Gastroesophageal sphincter (tissue), 4 donors: ENCODE results near the gene NDUFA12. TPM values are rescaled to one million over a fixed set of nuclear protein-coding genes. Genes with fewer than 3 reads are reported as not detected.
"Not testable (repeated sequence)": the region's sequence is repeated elsewhere in the genome, so short reads cannot be mapped to it uniquely, and the experiment has no call there.

Experiments
- ATAC-seq: fragments of 150-250 bp; one replicate; pipeline ENCODE4 v1.9.1; 2016; ENCODE audit warnings: mild to moderate bottlenecking, moderate library complexity
- H3K27ac ChIP-seq, 4 donors: fragments of 200-600 bp; sonication (generic) in 3 of 4; 1 replicate in 3 of 4; 2 replicates in 1 of 4; pipeline ENCODE4 v1.5.1; 2016 to 2019
- H3K27me3 ChIP-seq: fragments of 200-600 bp; sonication (generic); one replicate; pipeline ENCODE4 v1.5.1; 2019
- H3K36me3 ChIP-seq, 2 donors: fragments of 200-600 bp; sonication (generic); one replicate each; pipeline ENCODE4 v1.5.1; 2019; ENCODE audit warnings: control low read depth in 1 of 2
- H3K4me1 ChIP-seq, 3 donors: fragments of 200-600 bp; sonication (generic); 1 replicate in 2 of 3; 2 replicates in 1 of 3; pipeline ENCODE4 v1.5.1; 2016 to 2019; ENCODE audit warnings: control low read depth in 2 of 3
- H3K4me3 ChIP-seq, 2 donors: fragments of 200-600 bp; sonication (generic); one replicate each; pipeline ENCODE4 v1.5.1; 2019; ENCODE audit warnings: mild to moderate bottlenecking in 1 of 2, moderate library complexity in 1 of 2
- H3K9me3 ChIP-seq, 3 donors: fragments of 200-600 bp; sonication (generic); one replicate each; pipeline ENCODE4 v1.5.1; 2017 to 2019; ENCODE audit warnings: control low read depth in 2 of 3
- CTCF ChIP-seq, 4 experiments: fragments of 200-600 bp in 2 of 4; fragments of 450-650 bp in 2 of 4; sonication (generic) in 1 of 4; IDR thresholded peaks; one replicate each; pipeline ENCODE4 v1.5.1; 2017 to 2019; ENCODE audit warnings: antibody characterized with exemption in 4 of 4, mild to moderate bottlenecking in 2 of 4, moderate library complexity in 2 of 4
- EP300 ChIP-seq: sonication (generic); formaldehyde crosslinking; IDR thresholded peaks from one replicate; pipeline ENCODE4 v1.6.1; 2017; ENCODE audit warnings: antibody characterized with exemption, mild to moderate bottlenecking
- POLR2A ChIP-seq, 2 donors: fragments of 450-650 bp; IDR thresholded peaks; one replicate each; pipeline ENCODE4 v1.6.1; 2017; ENCODE audit warnings: antibody characterized with exemption in 2 of 2, mild to moderate bottlenecking in 2 of 2, moderate library complexity in 1 of 2
- POLR2AphosphoS5 ChIP-seq: sonication (generic); formaldehyde crosslinking; IDR thresholded peaks from one replicate; pipeline ENCODE4 v1.6.1; 2017; ENCODE audit warnings: antibody characterized with exemption
- WGBS, 2 donors: methylation state at CpG; one replicate each; pipeline ENCODE4 v1.1.5; 2018; ENCODE audit warnings: low coverage in 1 of 2; 5-methylcytosine and 5-hydroxymethylcytosine counted together
- total RNA-seq, 4 donors: library from RNA; depleted of rRNA; stranded (reverse); fragments of >200 nt; gene quantifications; one replicate each; pipeline ENCODE4 v1.1.0, GENCODE V29; 2016

The NDUFA12 gene
- total RNA-seq, 4 donors from 2014 or later, result 113 to 135 (median 122) TPM

GRCh38 chr12:94994312-94994711 is 9.2 kb downstream of the NDUFA12 start:
- ATAC-seq, result no peak
- WGBS, 2 donors, result 52 to 61% methylated on average over 2 of the region's 2 CpGs
- no peak for TF ChIP-seq CTCF (IDR thresholded peaks at IDR 0.05)
- TF ChIP-seq POLR2AphosphoS5, result no peak
- TF ChIP-seq EP300, result no peak
- TF ChIP-seq POLR2A (IDR thresholded peaks at IDR 0.05), result no peak
- Histone ChIP-seq H3K27ac (no peak overlapping the region), H3K9me3 (no peaks in the 10 kb centered on the region), H3K36me3 (peaks cover 0 to 56% of the 10 kb centered on the region in 2 donors), H3K27me3 (no peaks in the 10 kb centered on the region), H3K4me1 (no peaks in the 10 kb centered on the region), H3K4me3 (no peak overlapping the region)

- not testable (repeated sequence) for H3K27ac ChIP-seq, H3K4me3 ChIP-seq, H3K27me3 ChIP-seq, ATAC-seq, H3K9me3 ChIP-seq, H3K4me1 ChIP-seq
- 79 to 100% methylated on average over 1 to 3 of the region's 3 CpGs for WGBS, 2 donors
- peaks cover 0 to 56% of the 10 kb centered on the region in 2 donors for H3K36me3 ChIP-seq
These were observed 9.6 kb downstream of the NDUFA12 start for GRCh38 chr12:94993855-94994254.

- Histone ChIP-seq H3K27ac (no peak overlapping the region), H3K27me3 (no peaks in the 10 kb centered on the region), H3K4me1 (no peaks in the 10 kb centered on the region), H3K4me3 (no peak overlapping the region), H3K9me3 (no peaks in the 10 kb centered on the region), H3K36me3 (peaks cover 0 to 53% of the 10 kb centered on the region in 2 donors)
- no peak for ATAC-seq
- TF ChIP-seq CTCF (IDR thresholded peaks at IDR 0.05) (no peak), POLR2A (IDR thresholded peaks at IDR 0.05) (no peak), POLR2AphosphoS5 (no peak), EP300 (no peak)
- WGBS, 2 donors, result 81 to 93% methylated on average over 3 of the region's 3 CpGs
These were observed 13.3 kb downstream of the NDUFA12 start for GRCh38 chr12:94990222-94990621.

- Histone ChIP-seq H3K4me3 (no peak overlapping the region), H3K36me3 (peaks cover 0 to 49% of the 10 kb centered on the region in 2 donors), H3K4me1 (no peaks in the 10 kb centered on the region), H3K27me3 (no peaks in the 10 kb centered on the region), H3K9me3 (no peaks in the 10 kb centered on the region), H3K27ac (no peak overlapping the region)
- ATAC-seq, result no peak
- 83 to 100% methylated on average over 3 to 6 of the region's 6 CpGs for WGBS, 2 donors
- TF ChIP-seq EP300 (no peak), CTCF (IDR thresholded peaks at IDR 0.05) (no peak)
These were observed 15.0 kb downstream of the NDUFA12 start for GRCh38 chr12:94988471-94988870.

- no peak for TF ChIP-seq POLR2AphosphoS5
- Histone ChIP-seq H3K9me3 (no peaks in the 10 kb centered on the region), H3K27ac (no peak overlapping the region), H3K27me3 (no peaks in the 10 kb centered on the region), H3K36me3 (peaks cover 0 to 42% of the 10 kb centered on the region in 2 donors), H3K4me1 (no peaks in the 10 kb centered on the region), H3K4me3 (no peak overlapping the region)
- 43 to 53% methylated on average over 2 of the region's 2 CpGs for WGBS, 2 donors
- ATAC-seq, result no peak
These were observed 15.7 kb downstream of the NDUFA12 start for GRCh38 chr12:94987801-94988200.

GRCh38 chr12:94987076-94987669 is 16.3 kb downstream of the NDUFA12 start:
- Histone ChIP-seq H3K4me1 (no peaks in the 10 kb centered on the region), H3K27ac (no peak overlapping the region), H3K27me3 (no peaks in the 10 kb centered on the region), H3K9me3 (no peaks in the 10 kb centered on the region), H3K4me3 (no peak overlapping the region), H3K36me3 (peaks cover 0 to 36% of the 10 kb centered on the region in 2 donors)
- ATAC-seq, result no peak
- TF ChIP-seq POLR2A (IDR thresholded peaks at IDR 0.05) (no peak), POLR2AphosphoS5 (no peak)
- 68 to 92% methylated on average over 2 to 7 of the region's 8 CpGs for WGBS, 2 donors

GRCh38 chr12:94985099-94985498 is 18.4 kb downstream of the NDUFA12 start:
- WGBS, 2 donors, result 33 to 40% methylated on average over 2 of the region's 9 CpGs
- H3K9me3 ChIP-seq, result not testable (repeated sequence)

More at GRCh38 chr12:94985099-94985498, 18.4 kb downstream of the NDUFA12 start:
- H3K27me3 ChIP-seq, ATAC-seq, H3K4me3 ChIP-seq, H3K27ac ChIP-seq, H3K4me1 ChIP-seq: not testable (repeated sequence)
- H3K36me3 ChIP-seq, result peaks cover 0 to 20% of the 10 kb centered on the region in 2 donors
